Measurements from ENCODE around the gene IQSEC1. TPM values are rescaled to one million over a fixed set of nuclear protein-coding genes. Genes with fewer than 3 reads are reported as not detected.

The IQSEC1 gene
- total and polyA plus RNA-seq, 10 of the 15 experiments (the other 5 are each of a cell fraction or from before 2014, with no cell fraction given) = 0.92 to 55.2 (median 8.5) TPM

DNA sequence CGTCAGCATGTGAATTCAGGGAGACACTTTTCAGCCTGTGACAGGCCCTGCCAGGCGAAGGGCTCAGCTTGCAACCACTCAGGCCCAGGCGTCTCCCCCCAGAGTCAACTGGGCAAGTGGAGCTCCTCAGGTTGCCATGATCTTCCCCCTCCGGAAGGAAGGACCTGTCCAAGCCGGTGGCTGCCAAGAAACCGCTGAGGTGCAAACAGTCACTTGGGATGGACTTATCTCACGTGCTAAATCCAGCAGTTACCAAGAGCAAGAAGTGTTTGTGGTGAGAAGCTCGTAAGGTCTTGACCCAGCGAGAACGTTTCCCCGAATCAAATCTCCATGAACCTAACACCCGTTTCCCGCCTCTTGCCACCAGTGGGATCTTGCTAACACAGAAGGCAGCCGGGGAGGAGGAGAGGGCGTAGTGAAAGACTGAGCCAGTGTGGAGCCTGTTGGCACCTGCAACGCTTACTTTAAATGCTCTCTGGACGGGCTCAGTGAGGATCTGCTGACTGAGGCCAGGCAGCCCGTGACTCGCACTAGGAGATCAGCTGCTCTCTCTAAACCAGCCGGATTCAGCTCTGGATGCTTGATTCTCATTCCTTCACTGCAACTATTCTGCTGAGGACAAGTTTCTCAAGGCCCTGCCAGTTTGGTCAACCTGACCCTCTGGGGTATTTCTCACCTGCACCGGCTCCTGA is 39.0 kb downstream of the IQSEC1 start (continued):
- TF ChIP-seq, protein P1, sequence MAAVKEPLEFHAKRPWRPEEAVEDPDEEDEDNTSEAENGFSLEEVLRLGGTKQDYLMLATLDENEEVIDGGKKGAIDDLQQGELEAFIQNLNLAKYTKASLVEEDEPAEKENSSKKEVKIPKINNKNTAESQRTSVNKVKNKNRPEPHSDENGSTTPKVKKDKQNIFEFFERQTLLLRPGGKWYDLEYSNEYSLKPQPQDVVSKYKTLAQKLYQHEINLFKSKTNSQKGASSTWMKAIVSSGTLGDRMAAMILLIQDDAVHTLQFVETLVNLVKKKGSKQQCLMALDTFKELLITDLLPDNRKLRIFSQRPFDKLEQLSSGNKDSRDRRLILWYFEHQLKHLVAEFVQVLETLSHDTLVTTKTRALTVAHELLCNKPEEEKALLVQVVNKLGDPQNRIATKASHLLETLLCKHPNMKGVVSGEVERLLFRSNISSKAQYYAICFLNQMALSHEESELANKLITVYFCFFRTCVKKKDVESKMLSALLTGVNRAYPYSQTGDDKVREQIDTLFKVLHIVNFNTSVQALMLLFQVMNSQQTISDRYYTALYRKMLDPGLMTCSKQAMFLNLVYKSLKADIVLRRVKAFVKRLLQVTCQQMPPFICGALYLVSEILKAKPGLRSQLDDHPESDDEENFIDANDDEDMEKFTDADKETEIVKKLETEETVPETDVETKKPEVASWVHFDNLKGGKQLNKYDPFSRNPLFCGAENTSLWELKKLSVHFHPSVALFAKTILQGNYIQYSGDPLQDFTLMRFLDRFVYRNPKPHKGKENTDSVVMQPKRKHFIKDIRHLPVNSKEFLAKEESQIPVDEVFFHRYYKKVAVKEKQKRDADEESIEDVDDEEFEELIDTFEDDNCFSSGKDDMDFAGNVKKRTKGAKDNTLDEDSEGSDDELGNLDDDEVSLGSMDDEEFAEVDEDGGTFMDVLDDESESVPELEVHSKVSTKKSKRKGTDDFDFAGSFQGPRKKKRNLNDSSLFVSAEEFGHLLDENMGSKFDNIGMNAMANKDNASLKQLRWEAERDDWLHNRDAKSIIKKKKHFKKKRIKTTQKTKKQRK (IDR thresholded peaks at IDR 0.05; ENCODE audit: low read depth, low read length) = no peak
- no peak for TF ChIP-seq IKZF2 (IDR thresholded peaks at IDR 0.05)

DNA sequence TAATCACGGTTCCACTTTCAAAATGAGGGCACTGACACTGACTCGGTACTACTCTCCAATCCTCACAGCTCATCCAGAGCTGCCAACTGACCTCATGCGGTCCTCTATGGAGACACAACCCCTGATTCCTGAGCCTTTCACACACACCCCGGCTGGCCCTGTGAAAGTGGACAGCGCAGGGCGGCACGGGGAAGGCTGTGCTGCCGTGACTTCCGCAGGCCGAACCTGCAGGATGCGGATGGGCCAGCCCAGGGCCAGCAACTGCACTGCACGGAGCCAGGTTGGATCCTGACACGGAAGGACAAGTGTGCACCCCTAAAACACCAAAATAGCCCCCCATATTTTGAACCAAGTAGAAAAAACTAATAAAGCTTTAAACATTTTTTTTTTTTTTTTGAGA is 41.0 kb downstream of the IQSEC1 start:
- H3K4me3 ChIP-seq = no peak overlapping the region
- TF ChIP-seq, protein P2, sequence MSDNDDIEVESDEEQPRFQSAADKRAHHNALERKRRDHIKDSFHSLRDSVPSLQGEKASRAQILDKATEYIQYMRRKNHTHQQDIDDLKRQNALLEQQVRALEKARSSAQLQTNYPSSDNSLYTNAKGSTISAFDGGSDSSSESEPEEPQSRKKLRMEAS (IDR thresholded peaks at IDR 0.05; ENCODE audit: low read depth, low read length) = no peak
- TF ChIP-seq BMI1 (IDR thresholded peaks at IDR 0.05; ENCODE audit: borderline replicate concordance) (no peak), ZSCAN29 (IDR thresholded peaks at IDR 0.05) (no peak), POLR2A (IDR thresholded peaks at IDR 0.05; ENCODE audit: low read depth, low read length) (no peak), SP1 (IDR thresholded peaks at IDR 0.05; ENCODE audit: low read depth, low read length) (no peak), NRF1 (conservative IDR thresholded peaks at IDR 0.05; ENCODE audit: low read depth, low read length) (no peak), YBX1 (IDR thresholded peaks at IDR 0.05) (no peak), SRF (IDR thresholded peaks at IDR 0.05; ENCODE audit: low read depth in 2 of 2, low read length in 2 of 2) (no peak), CHD1 (IDR thresholded peaks at IDR 0.05; ENCODE audit: low read depth, low read length) (no peak), SPI1 (IDR thresholded peaks at IDR 0.05; ENCODE audit: borderline replicate concordance, insufficient read depth, low read depth, low read length) (no peak), ZNF217 (IDR thresholded peaks at IDR 0.05) (no peak), PAX5 (IDR thresholded peaks at IDR 0.05; ENCODE audit: borderline replicate concordance, low read depth, low read length) (no peak), TBL1XR1 (IDR thresholded peaks at IDR 0.05; ENCODE audit: low read depth, low read length) (no peak), SMC3 (IDR thresholded peaks at IDR 0.05; ENCODE audit: borderline replicate concordance, low read length) (no peak)
- H3K27me3 ChIP-seq (replicated peaks in 1 of 2; ENCODE audit: control insufficient read depth in 2 of 2, insufficient read depth in 2 of 2, low read length in 1 of 2) = no peaks in the 10 kb centered on the region
- H3K27ac ChIP-seq (ENCODE audit: control insufficient read depth, insufficient read depth) = no peak overlapping the region
- POLR2A ChIA-PET = no interaction called here
- FAIRE-seq (no peak), DNase-seq (ENCODE audit: low read depth, low spot score) (no peak), ATAC-seq (no peak)
- 90% methylated on average over 13 of the region's 13 CpGs for WGBS (ENCODE audit: insufficient coverage, insufficient replicate concordance, low lambda C conversion rate, missing lambda C conversion rate)
- no peak overlapping the region for H3K4me2 ChIP-seq (ENCODE audit: control insufficient read depth, insufficient read depth)
- no peaks in the 10 kb centered on the region for H3K4me1 ChIP-seq (ENCODE audit: control insufficient read depth, insufficient read depth, low read length)
- RAD21 ChIA-PET (ENCODE audit: unreplicated experiment) = interaction anchor here (1.8 kb wide), 1 partner anchor 15 kb away, joined by 4 read pairs; no protein-coding TSS in a partner anchor
- CTCF ChIA-PET = no interaction called here
- no peaks in the 10 kb centered on the region for H3K9me3 ChIP-seq (replicated peaks; ENCODE audit: control insufficient read depth, insufficient read depth, low read length)
- no peaks in the 10 kb centered on the region for H3K36me3 ChIP-seq (ENCODE audit: control insufficient read depth in 2 of 2, insufficient read depth in 2 of 2, low read length in 1 of 2)
- intact Hi-C loops (cut with micrococcal nuclease; ENCODE audit: unreplicated experiment) = no loop called here
- H3K79me2 ChIP-seq (ENCODE audit: control insufficient read depth, insufficient read depth, low read length) = no peaks in the 10 kb centered on the region
- no peaks in the 10 kb centered on the region for H4K20me1 ChIP-seq (ENCODE audit: control insufficient read depth, insufficient read depth)
- H2AFZ ChIP-seq (ENCODE audit: control insufficient read depth, low read depth, low read length) = no peak overlapping the region
- no peak overlapping the region for H3K9ac ChIP-seq (ENCODE audit: control insufficient read depth, insufficient read depth, low read length)
- no TSS peak for BruUV-seq (replicated peaks)
- in situ Hi-C loops (cut with MboI) = no loop called here
- SMC1A ChIA-PET (ENCODE audit: uncharacterized antibody, unreplicated experiment) = no interaction called here

Data from GM12878 (cell line).